DOHH2 (cell line): Measurements from ENCODE around the gene LRMDA.

Source experiments
- H3F3A ChIP-seq: fragments of 200-600 bp; sonication (generic), shearing (Covaris generic); 2 replicates; pipeline ENCODE4 v1.6.0; 2016; ENCODE audit warnings: antibody characterized with exemption, mild to moderate bottlenecking; ENCODE audit not compliant: control insufficient read depth, insufficient read depth
- H3K27ac ChIP-seq: fragments of 200-600 bp; sonication (generic); 2 replicates; pipeline ENCODE4 v1.5.1; 2014; ENCODE audit warnings: low read depth, mild to moderate bottlenecking, low read length, moderate library complexity
- H3K27me3 ChIP-seq: fragments of 200-600 bp; sonication (generic); 2 replicates; pipeline ENCODE4 v1.6.1; 2014; ENCODE audit warnings: mild to moderate bottlenecking, low read length, mixed read lengths; ENCODE audit not compliant: control insufficient read depth
- H3K36me3 ChIP-seq: fragments of 200-600 bp; sonication (generic); 2 replicates; pipeline ENCODE4 v1.6.1; 2014; ENCODE audit warnings: mild to moderate bottlenecking, low read length, moderate library complexity, mixed read lengths; ENCODE audit not compliant: control insufficient read depth
- H3K4me1 ChIP-seq: fragments of 200-600 bp; sonication (generic); 2 replicates; pipeline ENCODE4 v1.6.1; 2014; ENCODE audit warnings: mild to moderate bottlenecking, low read length, mixed read lengths; ENCODE audit not compliant: control insufficient read depth
- H3K4me2 ChIP-seq: fragments of 200-600 bp; sonication (generic); 2 replicates; pipeline ENCODE4 v1.6.0; 2014; ENCODE audit warnings: mild to moderate bottlenecking, low read length, moderate library complexity
- H3K4me3 ChIP-seq: fragments of 200-600 bp; sonication (generic); 2 replicates; pipeline ENCODE4 v1.5.1; 2014; ENCODE audit warnings: mild to moderate bottlenecking, low read length, mixed read lengths
- H3K79me2 ChIP-seq: fragments of 200-600 bp; sonication (generic); 2 replicates; pipeline ENCODE4 v1.6.1; 2014; ENCODE audit warnings: mild to moderate bottlenecking, low read length, mixed read lengths; ENCODE audit not compliant: control insufficient read depth
- H3K9me2 ChIP-seq: fragments of 200-600 bp; sonication (generic); replicated peaks from 2 replicates; pipeline ENCODE4 v1.6.1; 2014; ENCODE audit warnings: mild to moderate bottlenecking, low read length, mixed read lengths; ENCODE audit not compliant: control insufficient read depth
- H3K9me3 ChIP-seq: fragments of 200-600 bp; sonication (generic); 2 replicates; pipeline ENCODE4 v1.6.1; 2014; ENCODE audit warnings: antibody characterized with exemption, low read length, mixed read lengths; ENCODE audit not compliant: control insufficient read depth, insufficient read depth
- H4K20me1 ChIP-seq: fragments of 200-600 bp; sonication (generic); 2 replicates; pipeline ENCODE4 v1.6.0; 2014; ENCODE audit warnings: low read depth, mild to moderate bottlenecking, antibody characterized with exemption, low read length, moderate library complexity; ENCODE audit not compliant: control insufficient read depth, insufficient read depth
- CTCF ChIP-seq: fragments of 200-600 bp; sonication (generic); IDR thresholded peaks from one replicate; pipeline ENCODE4 v1.5.1; 2014; ENCODE audit warnings: antibody characterized with exemption, mild to moderate bottlenecking, low read depth, low read length; ENCODE audit not compliant: poor library complexity, severe bottlenecking
- EZH2phosphoT487 ChIP-seq: fragments of 200-600 bp; sonication (generic); IDR thresholded peaks from 2 replicates; pipeline ENCODE4 v1.6.1; 2017; ENCODE audit warnings: borderline replicate concordance, mild to moderate bottlenecking, antibody characterized with exemption, low read length, moderate library complexity, mixed read lengths

Gene LRMDA

GRCh38 chr10:75654772-75655171 is 223.3 kb downstream of the LRMDA start:
- Histone ChIP-seq H3K9me3 (no peaks in the 10 kb centered on the region), H3K4me3 (no peak overlapping the region), H3K4me1 (no peaks in the 10 kb centered on the region), H3K4me2 (no peak overlapping the region), H3K79me2 (no peaks in the 10 kb centered on the region), H3K9me2 (no peaks in the 10 kb centered on the region), H3F3A (no peaks in the 10 kb centered on the region), H4K20me1 (no peaks in the 10 kb centered on the region), H3K27ac (no peak overlapping the region), H3K27me3 (no peaks in the 10 kb centered on the region), H3K36me3 (no peaks in the 10 kb centered on the region)
- no peak for TF ChIP-seq EZH2phosphoT487
- TF ChIP-seq CTCF: no peak

GRCh38 chr10:75655791-75656451 is 224.5 kb downstream of the LRMDA start:
- Histone ChIP-seq H3K4me2 (no peak overlapping the region), H3K9me2 (no peaks in the 10 kb centered on the region), H3K4me1 (no peaks in the 10 kb centered on the region), H3K9me3 (no peaks in the 10 kb centered on the region), H3K79me2 (no peaks in the 10 kb centered on the region), H3K36me3 (no peaks in the 10 kb centered on the region), H3K4me3 (no peak overlapping the region), H4K20me1 (no peaks in the 10 kb centered on the region), H3K27me3 (no peaks in the 10 kb centered on the region), H3K27ac (no peak overlapping the region), H3F3A (no peaks in the 10 kb centered on the region)
- TF ChIP-seq EZH2phosphoT487: no peak
- TF ChIP-seq CTCF: no peak

- Histone ChIP-seq H3K27me3 (no peaks in the 10 kb centered on the region), H3F3A (no peaks in the 10 kb centered on the region), H3K27ac (no peak overlapping the region), H3K4me1 (no peaks in the 10 kb centered on the region), H3K4me3 (no peak overlapping the region), H3K79me2 (no peaks in the 10 kb centered on the region), H3K9me2 (no peaks in the 10 kb centered on the region), H3K4me2 (no peak overlapping the region), H4K20me1 (no peaks in the 10 kb centered on the region), H3K9me3 (no peaks in the 10 kb centered on the region), H3K36me3 (no peaks in the 10 kb centered on the region)
- TF ChIP-seq EZH2phosphoT487 (no peak), CTCF (no peak)
Observed at GRCh38 chr10:75657351-75657750, 225.9 kb downstream of the LRMDA start.
